ENCODE data around the gene GTF2F2.

DNA sequence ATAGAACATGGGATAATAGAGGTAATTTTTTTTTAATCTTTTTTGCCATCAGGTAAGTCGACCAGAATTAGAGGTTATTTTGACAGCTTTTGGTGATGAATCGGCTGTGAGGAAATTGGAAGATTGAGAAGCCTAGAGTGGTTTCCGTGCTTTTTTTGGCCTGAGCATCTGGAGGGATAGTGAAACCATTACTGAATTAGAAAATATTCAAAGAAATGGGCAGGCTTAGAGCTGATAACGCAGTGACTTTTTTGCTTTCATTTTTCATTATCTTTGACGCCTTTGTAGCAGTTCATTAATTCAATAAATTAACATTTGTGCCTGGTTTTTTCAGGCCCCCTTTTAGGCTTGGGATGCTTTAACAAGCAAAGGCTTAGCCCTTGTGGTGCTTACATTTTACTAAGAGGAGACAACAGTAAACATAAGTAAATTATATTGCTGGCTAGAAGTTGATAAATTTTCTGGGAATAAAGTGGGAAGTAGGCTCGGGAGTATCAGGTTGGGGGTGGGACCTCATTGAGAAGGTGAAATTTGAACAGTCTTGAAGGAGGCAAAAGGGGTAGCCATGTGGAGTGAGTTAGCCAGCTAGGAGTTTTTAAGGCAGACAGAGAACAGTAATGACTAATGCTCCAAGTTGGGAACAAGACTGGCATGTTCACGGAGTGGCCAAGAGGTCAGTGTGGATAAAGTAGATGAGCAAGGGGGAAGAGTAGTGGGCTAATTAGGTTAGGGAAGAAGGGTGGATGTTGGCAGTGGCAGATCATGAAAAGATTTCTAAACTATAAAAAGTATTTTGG lies 36.5 kb downstream of the GTF2F2 start:
- TF ChIP-seq, protein P1, sequence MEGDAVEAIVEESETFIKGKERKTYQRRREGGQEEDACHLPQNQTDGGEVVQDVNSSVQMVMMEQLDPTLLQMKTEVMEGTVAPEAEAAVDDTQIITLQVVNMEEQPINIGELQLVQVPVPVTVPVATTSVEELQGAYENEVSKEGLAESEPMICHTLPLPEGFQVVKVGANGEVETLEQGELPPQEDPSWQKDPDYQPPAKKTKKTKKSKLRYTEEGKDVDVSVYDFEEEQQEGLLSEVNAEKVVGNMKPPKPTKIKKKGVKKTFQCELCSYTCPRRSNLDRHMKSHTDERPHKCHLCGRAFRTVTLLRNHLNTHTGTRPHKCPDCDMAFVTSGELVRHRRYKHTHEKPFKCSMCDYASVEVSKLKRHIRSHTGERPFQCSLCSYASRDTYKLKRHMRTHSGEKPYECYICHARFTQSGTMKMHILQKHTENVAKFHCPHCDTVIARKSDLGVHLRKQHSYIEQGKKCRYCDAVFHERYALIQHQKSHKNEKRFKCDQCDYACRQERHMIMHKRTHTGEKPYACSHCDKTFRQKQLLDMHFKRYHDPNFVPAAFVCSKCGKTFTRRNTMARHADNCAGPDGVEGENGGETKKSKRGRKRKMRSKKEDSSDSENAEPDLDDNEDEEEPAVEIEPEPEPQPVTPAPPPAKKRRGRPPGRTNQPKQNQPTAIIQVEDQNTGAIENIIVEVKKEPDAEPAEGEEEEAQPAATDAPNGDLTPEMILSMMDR (IDR thresholded peaks at IDR 0.05): no peak
- TF ChIP-seq POLR2AphosphoS5 (IDR thresholded peaks at IDR 0.05) (no peak), EP300 (IDR thresholded peaks at IDR 0.05) (no peak), POLR2A (IDR thresholded peaks at IDR 0.05) (no peak)
